Activated CD4-positive, alpha-beta T cell treated with anti-CD3 and anti-CD28 coated beads, Interleukin-10, Interleukin-2, amounts not matched to agents 100 ng/mL and 50 ng/mL, durations not matched to agents 16 hours and 8 hours (primary cell): ENCODE data around the gene CYB5A.

Source experiments
- DNase-seq: peaks from one replicate; pipeline ENCODE4 v3.0.0-alpha.2; 2020

CYB5A gene

DNA sequence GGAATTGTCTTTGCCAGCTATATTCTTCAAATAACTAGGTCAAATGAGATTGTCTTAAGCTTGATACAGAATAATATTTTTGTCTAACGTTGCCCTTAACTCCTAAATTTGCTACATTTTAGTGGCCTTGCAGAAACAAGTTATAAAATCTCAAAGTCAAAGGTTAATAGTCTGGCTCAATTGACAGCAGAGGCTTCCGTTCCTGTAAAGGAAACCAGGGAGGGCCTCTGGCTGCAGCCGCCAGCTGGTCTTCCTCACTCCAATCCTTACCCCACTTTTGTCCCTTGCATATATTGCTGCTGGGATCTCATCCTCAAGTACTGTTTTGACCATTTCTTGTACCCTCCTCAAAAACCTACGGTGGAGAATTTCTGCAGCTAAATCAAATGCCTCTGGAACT lies 17.1 kb downstream of the CYB5A start:
- DNase-seq, result no peak

DNA sequence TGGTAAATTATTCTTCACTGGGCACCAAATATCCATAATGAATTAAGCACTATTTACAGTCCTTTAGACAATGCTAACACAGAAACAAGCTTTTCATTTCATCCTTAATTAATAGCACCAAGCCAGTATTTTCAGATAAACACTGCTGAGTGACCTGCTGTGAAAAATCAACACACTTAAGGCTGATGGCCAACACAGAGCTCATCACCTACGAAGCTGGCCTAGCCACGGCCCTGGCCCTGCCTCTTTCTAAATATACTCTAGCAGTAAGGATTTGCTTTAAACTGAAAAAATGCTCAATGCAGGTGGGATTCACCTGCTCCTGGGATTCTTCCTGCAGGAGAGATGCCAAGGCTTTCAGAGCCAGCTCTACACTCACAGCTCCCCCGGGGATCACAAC lies 18.4 kb downstream of the CYB5A start:
- DNase-seq, result no peak

DNA sequence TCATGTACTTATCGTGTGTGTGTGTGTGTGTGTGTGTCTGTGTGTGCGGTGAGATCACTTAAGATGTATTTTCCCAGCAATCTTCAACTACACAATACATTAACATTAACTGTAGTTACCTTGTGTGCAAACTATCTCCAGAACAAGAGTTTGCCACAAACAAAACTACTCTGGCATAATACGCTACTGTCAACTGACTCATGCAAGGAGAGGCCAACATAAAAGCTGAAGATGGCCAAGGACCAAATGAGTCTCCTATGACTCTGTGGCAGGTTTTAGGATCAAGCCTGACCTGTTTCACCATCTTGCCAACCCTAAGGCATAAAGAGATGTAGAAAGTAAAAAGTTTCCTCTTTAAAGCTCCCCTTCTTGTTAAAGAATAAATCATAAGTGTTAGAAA lies 20.1 kb downstream of the CYB5A start:
- DNase-seq, result no peak

DNA sequence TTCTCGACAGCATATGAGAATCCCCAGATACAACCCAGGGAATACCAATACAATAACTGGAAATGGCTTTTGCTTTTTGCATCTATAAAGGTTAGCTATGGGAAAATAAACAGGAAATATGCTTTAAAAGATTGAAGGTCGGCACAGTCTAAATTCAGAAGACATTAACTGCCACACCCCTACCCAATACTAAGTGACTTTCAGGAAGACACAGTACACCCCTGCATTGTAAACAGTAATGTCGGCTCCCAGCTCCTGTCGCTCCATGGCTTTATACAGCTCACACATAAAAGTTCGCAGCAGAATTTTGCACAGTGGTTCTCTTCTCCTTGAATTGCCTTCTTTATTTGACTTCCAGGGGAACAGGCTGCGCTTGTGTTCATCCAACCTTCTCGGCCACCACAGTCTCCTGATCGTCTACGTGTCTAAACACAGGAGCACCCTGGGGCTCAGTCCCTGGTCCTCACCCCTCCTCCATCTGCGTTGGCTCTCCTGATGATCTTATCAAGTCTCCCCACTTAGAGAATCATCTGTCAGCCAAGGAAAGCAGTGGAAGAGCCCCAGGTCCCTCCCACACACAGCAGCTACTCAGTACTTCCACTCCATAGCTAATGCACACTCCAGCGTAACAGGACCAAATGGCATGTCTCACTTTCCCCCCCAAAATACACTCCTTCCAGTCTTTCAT lies 22.7 kb downstream of the CYB5A start:
- DNase-seq, result no peak

DNA sequence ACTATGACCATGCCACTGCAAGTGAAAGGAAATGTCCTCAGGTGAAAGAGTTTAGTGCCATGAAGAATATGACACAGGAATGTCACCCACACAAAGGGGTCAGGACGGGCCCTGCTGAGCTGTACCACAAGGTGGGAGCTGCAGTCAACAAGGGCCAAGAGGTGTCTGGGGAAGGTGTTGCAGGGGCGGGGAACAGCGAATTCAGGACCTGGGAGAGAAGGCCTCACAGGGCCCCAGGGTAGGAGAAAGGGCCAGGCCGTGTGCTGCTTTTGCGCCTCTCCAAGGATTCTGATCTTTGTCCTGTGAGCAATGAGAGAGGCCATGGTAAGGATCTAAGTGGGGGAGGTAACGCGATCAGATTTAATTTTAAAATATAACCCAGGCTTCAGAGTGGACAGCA lies 23.6 kb downstream of the CYB5A start:
- DNase-seq, result no peak

DNA sequence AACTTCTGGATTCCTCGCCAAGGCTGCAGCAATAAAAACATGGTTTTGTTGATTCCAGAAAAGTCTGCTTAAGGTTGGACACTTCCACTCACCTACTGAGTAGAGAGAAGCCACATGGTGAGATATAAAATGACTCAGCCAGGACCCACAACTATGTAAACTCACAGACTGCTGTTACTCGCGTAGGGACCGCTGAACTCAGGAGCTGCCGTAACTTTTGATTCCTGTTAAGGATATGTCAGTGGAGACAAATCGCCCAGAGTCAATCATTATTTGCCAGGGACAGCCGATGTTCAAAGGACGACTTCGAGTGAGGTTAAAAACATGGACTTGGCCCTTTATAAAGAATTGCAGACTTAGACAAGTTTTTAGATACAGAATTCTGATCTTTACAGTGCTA lies 25.6 kb downstream of the CYB5A start:
- DNase-seq, result no peak

DNA sequence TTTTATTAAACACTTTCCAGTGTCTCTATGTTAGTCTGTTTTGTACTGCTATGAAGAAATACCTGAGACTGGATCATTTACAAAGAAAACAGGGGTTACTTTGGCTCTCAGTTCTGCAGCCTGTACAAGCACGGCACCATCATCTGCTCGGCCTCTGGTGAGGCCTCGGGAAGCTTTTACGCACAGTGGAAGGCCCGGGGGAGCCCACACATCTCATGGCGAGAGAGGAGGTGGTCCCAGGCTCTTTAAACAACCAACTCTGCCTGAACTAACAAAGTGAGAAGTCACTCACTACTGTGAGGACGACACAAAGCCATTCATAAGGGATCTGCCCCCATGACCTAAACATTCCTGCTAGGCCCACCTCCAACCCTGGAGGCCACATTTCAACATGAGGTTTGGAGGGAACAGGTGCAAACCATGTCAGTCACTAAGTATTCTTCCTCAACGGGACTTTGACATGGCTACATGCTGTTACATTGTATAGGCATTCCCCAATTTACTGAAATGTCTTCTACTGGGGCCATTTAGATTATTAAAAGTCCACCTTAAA lies 26.1 kb downstream of the CYB5A start:
- no peak for DNase-seq

DNA sequence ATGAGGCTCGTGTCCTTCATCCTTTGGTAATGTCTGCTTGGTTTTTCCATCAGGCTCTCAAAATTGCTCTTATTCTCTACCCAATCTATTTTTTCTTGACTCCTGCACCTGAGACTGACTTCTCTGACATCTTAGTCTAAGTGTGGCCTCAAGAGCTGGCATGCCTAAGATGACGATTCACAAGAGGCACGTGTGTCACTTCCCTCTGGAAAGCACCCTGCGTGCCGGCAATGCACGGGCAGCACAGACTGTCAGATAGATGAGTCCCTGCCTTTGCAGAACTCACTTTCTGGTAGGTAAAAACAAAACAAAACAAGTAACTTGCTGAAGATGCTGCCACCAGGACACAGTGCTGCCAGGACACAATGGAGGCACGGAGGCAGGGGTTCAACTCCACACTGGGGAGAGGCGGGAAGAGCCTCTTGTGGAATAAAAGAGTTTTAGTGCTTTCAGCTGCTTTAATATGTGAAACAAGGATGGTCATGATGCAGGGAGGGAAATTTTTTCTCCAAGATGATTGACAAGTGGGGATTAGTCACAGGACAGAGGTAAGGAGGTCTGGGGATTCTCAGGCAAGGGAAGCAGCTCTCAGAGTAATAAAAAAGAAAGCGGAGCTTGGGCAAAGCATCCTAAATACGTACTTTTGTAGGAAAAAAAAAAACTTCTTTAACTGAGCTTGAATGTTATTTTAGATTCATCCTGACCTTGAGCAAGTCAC lies 27.3 kb downstream of the CYB5A start:
- DNase-seq, result no peak

DNA sequence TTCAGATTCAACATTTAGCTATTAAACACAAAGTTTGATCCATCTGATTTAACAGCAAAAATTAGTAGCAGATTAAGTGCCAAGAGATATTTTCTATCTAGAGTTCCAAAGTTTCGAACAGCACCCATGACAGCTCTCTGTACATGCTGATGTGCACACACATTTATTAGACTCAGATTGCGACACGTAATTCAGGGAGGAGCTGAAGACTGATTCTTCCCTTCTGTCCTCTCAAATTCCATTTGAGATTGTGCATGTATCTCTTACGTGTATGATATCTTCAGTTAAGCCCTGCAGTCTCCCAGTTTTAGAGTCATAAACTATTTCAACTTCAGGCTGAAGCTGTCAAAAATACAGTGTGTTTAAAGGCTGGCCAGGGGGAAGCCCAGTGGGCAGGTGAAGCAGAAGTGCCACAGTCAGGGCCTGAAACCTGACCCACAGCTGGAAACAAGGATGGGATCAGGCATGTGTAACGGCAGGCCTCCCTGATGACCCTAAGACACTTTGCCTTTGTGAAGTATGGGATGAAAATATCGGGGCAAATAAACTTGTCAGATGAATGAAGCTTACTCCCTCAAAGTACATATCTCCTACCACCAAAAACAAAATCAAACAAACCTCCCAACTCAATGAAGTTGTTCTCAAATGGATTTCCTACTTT lies 30.6 kb downstream of the CYB5A start:
- no peak for DNase-seq

DNA sequence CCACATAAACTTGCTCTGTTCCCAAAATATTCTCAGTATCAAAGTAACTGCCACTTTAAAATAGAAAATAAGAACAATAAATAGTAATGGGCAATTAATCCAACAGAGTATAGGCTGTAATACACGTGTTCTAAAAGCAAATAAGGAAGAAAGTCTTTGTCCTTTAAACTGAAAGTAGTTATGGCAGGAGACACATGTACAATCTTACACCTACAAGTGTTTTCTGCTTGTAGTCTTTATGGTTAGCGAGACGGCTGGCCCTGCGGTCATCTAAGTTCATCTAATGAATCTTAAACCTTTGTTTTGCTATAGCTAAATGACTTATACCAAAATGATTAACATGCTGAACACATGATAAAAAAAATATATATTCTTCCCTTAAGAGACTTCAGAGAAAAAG lies 32.4 kb downstream of the CYB5A start:
- DNase-seq, result no peak

DNA sequence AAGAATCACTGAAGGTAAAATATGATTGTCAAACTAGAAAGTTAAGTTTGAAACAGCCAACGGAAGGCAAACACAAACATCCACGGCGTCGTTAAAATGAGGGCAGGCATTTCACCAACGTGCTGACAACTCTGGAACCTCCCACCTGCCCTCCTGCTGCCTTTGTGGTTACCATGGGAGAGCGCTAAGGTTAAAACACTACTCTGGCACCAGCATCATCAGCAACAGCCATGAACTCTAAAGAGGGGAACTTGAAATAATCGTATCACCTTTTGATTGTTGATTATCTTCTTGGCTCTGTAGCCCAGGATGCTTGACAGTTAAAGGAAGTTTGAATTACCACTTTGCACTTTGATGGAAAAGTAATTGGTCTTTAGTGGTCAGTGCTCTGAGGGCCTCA lies 34.7 kb downstream of the CYB5A start:
- no peak for DNase-seq

DNA sequence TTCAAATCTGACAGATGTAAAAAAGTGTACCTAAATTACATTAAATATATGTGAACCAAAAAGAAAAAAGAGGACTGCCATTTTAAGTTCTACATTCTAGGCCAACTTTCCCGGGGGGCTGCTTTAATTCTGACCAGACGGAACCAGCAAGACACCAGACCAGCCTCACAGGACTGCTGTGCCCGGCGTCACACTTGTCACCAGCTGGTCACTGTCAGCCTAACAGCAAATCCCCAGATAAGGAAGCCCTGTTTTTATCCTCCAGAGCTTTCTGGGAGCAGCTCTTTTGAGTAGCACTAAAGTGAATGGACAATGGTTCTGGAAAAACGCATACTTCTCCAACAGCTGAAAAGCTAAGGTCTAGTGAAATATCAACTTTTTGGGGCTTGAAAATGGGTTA lies 35.6 kb downstream of the CYB5A start:
- DNase-seq, result no peak

DNA sequence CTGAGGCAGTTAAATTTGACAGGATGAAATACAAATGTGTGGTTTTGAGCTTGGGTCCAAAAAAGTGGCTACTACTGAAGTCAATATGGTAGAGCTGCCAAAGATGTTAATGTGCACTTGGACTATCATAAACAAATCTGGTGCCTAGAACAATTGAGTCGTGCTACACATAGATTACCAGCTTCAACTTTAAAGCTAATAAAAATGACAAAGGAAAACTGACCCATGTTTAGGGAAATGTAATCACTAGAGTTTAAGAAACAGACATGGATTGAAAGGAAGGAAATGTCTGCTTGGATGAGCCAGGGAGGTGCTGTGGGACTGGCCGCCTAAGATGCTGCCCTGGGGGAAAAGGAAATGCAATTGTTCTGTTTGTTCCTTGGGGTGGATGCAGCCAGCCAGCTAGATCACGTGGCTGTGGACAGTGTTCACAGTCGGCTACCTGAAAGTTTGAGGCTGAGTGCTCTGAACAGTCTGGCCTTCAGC lies 36.6 kb downstream of the CYB5A start:
- no peak for DNase-seq

DNA sequence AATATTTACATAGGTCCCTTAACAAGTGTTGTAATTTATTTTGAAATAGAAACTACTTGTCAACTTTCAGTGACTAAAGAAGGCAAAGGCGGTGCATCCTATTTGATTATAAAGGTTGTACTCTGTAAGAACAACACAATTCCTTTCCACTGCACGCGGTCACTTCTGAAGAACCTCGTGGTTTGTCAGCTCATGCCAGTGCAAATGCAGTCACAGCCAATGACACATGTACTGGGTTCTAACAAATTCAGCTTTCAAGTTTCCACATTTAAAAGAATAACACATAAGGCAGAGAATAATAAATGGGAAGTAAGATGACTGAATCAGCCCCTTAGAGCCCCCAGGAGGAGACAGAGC lies 39.7 kb downstream of the CYB5A start:
- peak; percentile 37 for DNase-seq

DNA sequence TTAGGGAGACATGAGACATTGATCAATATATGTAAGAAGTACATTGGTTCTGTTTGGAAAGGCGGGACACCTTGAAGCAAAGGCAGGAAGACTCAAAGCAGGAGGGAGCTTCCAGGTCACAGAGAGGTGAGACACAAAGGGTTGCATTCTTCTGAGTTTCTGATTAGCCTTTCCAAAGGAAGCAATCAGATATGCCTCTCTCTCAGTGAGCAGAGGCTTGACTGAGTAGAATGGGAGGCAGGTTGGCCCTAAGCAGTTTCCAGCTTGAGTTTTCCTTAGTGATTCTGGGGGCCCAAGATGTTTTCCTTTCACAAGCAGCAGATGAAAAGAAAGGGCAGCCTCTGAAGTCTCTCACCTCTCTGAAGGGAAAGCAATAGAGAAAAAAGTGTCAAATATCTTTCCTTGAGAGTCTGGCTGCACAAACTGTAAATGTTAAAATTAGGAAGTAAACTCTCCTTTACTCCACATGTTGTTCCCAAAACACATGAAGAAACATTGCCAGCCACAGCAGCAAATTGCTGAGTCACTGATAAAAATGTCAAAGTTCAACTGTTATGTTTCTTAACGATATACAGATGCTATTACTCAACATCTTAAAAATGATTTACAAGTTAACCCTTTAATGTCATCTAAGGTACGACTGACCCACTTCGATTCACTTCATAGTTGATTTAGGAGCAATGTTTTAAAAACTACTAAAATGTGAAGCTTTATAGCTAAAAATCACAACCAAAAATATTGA lies 40.3 kb downstream of the CYB5A start:
- DNase-seq, result no peak

DNA sequence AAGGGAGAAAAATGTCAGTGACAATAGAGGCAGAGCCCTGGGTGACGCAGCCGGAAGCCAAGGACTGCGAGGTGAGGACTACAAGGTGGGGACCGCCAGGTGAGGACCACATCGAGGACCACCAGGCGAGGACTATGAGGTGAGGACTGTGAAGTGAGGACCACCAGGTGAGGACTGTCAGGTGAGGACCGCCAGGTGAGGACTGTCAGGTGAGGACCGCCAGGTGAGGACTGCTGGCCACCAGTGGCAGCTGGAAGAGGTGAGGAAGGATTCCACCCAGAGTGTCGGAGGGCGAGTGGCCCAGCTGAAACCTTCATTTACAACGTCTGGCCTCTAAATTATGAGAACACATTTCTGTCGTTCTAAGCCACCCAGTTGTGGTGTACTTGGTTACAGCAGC lies 41.6 kb downstream of the CYB5A start:
- DNase-seq, result no peak

DNA sequence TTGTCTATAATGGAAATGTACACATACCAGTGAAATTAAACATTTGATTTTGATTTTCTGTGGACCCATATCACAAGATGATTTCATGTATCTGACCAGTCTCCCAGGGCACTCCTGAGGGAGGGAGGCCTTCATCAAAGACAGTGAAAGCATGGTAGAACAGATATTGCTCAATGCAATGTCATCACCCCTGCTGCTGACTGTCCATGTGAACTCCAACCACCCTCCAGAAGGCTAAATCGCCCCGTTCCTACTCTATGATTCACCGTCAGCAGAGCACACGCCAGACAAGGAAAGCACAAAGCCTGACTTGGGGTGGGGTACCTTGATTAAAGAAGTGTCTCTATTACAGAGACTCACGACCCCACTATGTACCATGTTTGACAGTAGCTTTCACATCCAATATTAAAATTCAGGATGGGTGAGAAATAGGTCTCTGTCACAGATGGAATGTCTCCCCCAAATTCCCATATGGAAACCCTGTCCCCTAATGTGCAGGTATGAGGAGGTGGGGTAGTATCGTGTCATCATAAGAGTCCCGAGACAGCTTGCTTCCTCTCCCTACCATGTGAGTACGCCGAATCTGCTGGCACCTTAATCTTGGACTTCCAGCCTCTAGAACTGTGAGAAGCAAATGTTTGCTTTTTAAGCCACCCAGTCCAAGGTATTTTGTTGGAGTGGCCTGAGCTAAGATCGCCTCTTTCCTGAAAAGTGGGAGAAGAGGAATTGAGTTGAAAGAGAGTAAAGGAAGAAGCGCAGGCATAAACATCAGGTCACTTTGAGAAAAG lies 42.4 kb downstream of the CYB5A start:
- DNase-seq, result no peak

DNA sequence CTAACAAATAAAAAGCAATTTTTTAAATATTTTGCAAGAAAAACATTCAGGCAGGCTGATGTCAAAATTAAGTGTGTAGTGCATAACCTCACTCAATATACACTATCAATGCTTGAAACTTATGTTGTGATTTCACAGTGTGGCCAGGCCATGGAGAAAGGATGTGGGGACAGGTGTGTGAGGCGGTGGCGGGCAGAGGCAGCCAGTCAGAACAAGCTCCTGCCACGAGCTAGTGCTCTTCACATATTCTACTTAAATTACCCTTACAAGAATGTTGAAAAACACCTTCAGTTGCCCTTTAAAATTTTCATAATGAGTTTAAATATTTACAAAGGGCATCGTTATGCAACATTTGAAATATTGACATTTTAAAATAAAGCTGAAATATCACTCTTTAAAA lies 43.2 kb downstream of the CYB5A start:
- peak; percentile 45 for DNase-seq

DNA sequence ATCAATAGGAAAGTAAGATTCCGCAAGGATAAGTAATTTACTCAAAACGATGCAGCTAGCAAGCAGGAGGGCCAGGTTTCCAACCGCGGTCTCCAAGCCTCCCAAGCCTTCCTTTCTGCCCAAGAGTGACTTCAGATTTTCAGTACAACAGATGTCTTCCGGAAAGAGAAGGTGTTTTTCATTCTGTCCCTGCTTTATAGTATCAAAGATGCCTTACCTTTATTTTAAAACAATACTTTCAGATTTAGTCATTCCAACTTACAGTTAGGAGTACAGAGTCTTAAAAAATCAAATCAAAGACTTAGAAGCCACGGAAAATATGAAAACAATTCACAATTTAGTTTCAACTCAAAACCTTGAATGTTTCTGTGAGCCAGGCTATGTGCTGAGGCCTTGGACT lies 43.6 kb downstream of the CYB5A start:
- DNase-seq, result peak; percentile 13

DNA sequence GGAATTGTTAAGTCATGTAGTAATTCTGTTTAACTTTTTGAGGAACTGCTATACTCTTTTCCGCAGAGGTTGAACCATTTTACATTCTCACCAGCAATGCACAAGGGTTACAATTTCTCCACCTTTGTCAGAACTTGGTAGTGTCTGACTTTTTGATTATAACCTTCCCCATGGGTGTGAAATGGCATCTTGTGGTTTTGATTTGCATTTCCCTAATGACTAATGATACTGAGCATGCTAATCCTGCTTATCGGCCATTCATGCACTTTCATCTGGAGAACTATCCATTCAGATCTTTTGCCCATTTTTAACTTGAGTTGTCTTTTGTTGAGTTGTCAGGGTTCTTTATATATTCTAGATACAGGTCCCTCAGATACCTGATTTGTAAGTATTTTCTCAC lies 47.2 kb downstream of the CYB5A start:
- DNase-seq, result no peak

DNA sequence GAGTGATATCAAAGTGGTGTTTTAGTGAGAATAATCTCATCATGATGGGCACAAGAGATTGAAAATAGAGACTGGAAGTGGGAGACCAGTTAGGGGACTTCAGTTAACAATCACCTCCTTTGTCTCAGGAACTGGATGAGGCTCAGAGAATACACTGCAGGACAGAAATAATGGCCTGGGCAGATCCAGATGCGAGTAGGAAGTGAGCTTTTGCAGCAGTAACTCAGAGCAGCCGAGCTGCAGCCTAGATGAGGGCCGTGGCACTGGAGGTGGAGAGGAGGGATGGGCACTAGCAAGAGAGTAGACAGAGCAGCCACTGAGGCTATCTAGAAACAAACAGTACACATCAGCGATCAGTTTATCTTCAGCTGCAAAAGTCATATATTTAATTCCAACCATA lies 48.6 kb downstream of the CYB5A start:
- DNase-seq, result no peak

DNA sequence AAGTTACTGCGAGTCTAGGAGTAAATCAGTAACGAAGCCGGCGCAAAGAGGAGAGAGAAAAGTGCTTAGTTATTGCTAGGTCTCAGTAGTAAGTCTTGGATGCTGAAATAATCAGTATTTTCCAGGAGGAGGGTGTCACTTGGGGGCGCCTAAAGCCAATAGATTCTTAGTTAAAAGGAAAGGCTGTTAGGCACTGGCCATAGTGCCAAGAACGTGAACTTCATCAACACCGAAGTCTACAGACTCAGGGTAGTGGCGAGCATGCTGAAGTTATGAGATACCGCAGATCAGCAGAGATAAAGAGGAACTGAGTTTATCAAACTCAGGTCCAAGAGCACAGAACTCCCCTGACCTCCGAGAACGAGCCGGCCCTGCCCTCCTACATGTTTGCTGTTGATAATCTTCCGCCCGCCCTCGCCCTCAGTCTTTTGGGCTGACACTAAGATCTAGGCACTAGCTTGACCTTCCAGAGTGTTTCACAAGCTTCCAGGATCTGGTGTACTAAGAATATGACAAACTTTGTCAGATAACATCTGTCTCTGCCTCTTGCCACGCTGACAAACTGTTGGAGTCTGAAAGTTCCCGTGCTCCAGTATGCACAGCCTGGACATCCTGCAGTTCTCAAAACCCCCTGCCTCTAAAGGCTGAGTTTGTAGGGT lies 49.2 kb downstream of the CYB5A start:
- DNase-seq, result no peak
